ENCODE data around the gene MSMO1. TPM values are rescaled to one million over a fixed set of nuclear protein-coding genes. Genes with fewer than 3 reads are reported as not detected.

The MSMO1 gene
- total and polyA plus RNA-seq, 12 donors, result 3.7 to 15.1 (median 9.0) TPM

DNA sequence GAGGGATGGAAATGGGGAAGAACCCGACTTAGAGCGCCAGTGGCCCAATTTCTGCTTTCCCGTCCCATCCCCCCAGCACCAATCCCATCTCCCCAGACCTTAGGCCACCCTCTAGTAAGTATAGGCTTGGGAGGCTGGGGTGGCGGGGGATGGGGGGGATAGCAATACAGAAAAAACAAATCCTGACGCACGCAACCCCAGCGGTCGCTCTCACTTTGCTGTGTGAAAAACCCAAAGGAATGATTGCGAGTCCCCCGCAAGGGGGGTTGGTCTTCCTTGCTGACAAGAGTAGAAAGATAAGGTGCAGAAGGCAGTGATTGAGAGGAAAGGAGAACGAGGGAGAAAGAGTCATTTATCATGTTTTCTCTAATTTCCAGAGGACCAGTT, 52.2 kb downstream of the MSMO1 start:
- DNase-seq, result peak; percentile 13 to 23

DNA sequence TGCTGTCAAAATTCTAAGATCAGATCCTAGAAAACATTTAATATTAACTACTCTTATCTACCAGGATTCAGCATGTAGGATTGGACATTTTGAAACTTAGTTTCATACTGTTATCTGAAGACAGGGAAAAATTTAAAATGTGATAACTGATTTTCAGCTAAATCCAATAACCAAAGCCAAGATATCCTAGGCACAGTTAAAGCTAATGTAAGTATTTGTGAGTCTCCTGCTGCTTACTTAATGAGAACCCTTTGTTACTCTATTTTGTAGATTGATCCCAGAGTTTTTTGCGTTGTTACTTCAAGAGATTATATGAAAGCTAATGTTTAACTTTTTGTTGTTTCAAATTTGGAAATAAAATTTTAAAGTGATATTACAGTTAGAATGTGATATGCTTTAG, 53.3 kb downstream of the MSMO1 start:
- Histone ChIP-seq H3K27me3 (peaks cover 0 to 72% (median 23%) of the 10 kb centered on the region in 7 donors), H3K27ac (peak overlapping the region in 1 of 10 donors; percentile 73), H3K9me3 (no peaks in the 10 kb centered on the region), H3K36me3 (no peaks in the 10 kb centered on the region), H3K4me1 (peaks cover 0 to 12% (median 3%) of the 10 kb centered on the region in 9 donors), H3K4me3 (peak overlapping the region in 4 of 10 donors; percentile 60 to 63 (median 60))
- WGBS, 2 donors, result 78 to 80% methylated on average over 1 of the region's 1 CpG
- DNase-seq, result no peak
- no peak for ATAC-seq
- intact Hi-C loops (cut with DNase I), result loop anchor here in 2 of 10 donors (5.0 kb wide), 2 partner anchors 36 to 81 kb away; no protein-coding TSS in a partner anchor
- TF ChIP-seq, protein P1, sequence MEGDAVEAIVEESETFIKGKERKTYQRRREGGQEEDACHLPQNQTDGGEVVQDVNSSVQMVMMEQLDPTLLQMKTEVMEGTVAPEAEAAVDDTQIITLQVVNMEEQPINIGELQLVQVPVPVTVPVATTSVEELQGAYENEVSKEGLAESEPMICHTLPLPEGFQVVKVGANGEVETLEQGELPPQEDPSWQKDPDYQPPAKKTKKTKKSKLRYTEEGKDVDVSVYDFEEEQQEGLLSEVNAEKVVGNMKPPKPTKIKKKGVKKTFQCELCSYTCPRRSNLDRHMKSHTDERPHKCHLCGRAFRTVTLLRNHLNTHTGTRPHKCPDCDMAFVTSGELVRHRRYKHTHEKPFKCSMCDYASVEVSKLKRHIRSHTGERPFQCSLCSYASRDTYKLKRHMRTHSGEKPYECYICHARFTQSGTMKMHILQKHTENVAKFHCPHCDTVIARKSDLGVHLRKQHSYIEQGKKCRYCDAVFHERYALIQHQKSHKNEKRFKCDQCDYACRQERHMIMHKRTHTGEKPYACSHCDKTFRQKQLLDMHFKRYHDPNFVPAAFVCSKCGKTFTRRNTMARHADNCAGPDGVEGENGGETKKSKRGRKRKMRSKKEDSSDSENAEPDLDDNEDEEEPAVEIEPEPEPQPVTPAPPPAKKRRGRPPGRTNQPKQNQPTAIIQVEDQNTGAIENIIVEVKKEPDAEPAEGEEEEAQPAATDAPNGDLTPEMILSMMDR (IDR thresholded peaks at IDR 0.05), result no peak

More for the DNA sequence above, 52.2 kb downstream of the MSMO1 start:
- Histone ChIP-seq H3K4me3 (peak overlapping the region in 9 of 10 donors; percentile 36 to 63 (median 57)), H3K4me1 (peaks cover 0 to 12% (median 3%) of the 10 kb centered on the region in 9 donors), H3K27ac (peak overlapping the region in 9 of 10 donors; percentile 4 to 74 (median 64)), H3K27me3 (peaks cover 0 to 74% (median 23%) of the 10 kb centered on the region in 7 donors), H3K36me3 (no peaks in the 10 kb centered on the region), H3K9me3 (peaks cover 0 to 8% (median 0%) of the 10 kb centered on the region in 11 donors)
- intact Hi-C loops (cut with DNase I), result loop anchor here in 2 of 10 donors (5.0 kb wide), 2 partner anchors 38 to 83 kb away; no protein-coding TSS in a partner anchor
- ATAC-seq, result peak in 4 of 8 donors; percentile 20 to 43 (median 32)
- TF ChIP-seq, protein P1 (IDR thresholded peaks at IDR 0.05), result no peak
- 42 to 44% methylated on average over 11 of the region's 11 CpGs for WGBS, 2 donors

DNA sequence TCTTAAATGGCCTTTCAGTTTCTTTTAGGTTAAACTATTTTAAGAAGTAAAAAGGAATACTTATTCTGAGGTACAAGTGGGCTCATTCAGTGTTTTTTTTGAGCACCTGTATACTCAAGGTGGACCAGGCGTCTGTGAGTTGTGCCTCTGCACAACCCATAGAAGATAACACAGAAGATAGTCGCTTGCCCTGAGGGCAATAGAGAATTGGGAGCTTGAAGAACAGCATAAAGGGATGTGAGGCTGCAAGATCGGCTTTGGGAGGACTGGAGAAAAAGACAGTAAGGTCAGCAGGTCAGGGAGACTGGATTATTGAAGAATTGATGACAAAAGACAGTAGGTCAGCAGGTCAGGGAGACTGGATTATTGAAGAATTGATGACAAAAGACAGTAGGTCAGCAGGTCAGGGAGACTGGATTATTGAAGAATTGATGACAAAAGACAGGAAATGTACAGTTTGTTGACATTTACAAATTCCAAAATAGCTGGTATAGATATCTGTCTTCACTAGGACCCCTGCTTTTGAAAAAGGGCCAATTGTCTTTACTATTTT, 54.4 kb downstream of the MSMO1 start:
- TF ChIP-seq, protein P1 (IDR thresholded peaks at IDR 0.05), result no peak
- H3K9me3 ChIP-seq, result no peaks in the 10 kb centered on the region
- no peak overlapping the region for H3K27ac ChIP-seq
- no peak for DNase-seq
- intact Hi-C loops (cut with DNase I), result loop anchor here in 2 of 10 donors (5.0 kb wide), 2 partner anchors 35 to 80 kb away; no protein-coding TSS in a partner anchor
- H3K27me3 ChIP-seq, result peaks cover 0 to 62% (median 23%) of the 10 kb centered on the region in 7 donors
- no peaks in the 10 kb centered on the region for H3K36me3 ChIP-seq
- peaks cover 0 to 12% (median 3%) of the 10 kb centered on the region in 9 donors for H3K4me1 ChIP-seq
- no peak for ATAC-seq
- WGBS, 2 donors, result 72 to 76% methylated on average over 3 of the region's 3 CpGs
- no peak overlapping the region for H3K4me3 ChIP-seq

DNA sequence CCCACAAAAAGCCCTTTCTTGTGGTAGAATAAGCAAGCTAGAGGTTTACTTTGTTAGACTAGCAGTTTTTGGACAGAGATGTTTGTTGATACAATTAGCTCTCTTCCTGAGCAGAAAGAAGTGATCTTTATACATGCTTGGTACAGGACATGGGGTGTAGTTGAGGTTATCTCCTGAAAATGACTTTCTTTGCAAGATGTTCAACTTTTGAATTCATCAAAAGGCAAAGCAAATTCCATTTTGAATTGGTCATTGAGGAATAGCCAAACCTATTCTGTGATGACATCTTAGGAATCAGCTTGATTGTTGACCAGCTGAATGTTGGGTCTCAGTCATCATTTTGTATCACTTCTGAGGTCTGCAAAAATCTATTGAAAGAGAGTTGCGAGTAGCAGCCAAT, 55.2 kb downstream of the MSMO1 start:
- no peak for DNase-seq
- TF ChIP-seq, protein P1 (IDR thresholded peaks at IDR 0.05), result no peak
- WGBS, 2 donors, result 92 to 93% methylated on average over 1 of the region's 1 CpG
- no peaks in the 10 kb centered on the region for H3K9me3 ChIP-seq
- peaks cover 0 to 56% (median 16%) of the 10 kb centered on the region in 7 donors for H3K27me3 ChIP-seq
- intact Hi-C loops (cut with DNase I), result loop anchor here in 2 of 10 donors (5.0 kb wide), 2 partner anchors 35 to 80 kb away; no protein-coding TSS in a partner anchor
- no peak overlapping the region for H3K4me3 ChIP-seq
- H3K4me1 ChIP-seq, result peaks cover 0 to 12% (median 3%) of the 10 kb centered on the region in 9 donors
- H3K27ac ChIP-seq, result no peak overlapping the region
- H3K36me3 ChIP-seq, result no peaks in the 10 kb centered on the region
- ATAC-seq, result no peak
